Breast epithelium (tissue), 3 donors: Measurements from ENCODE around the gene ITGB7.

ENCODE experiments used
- CTCF ChIP-seq, 3 donors: fragments of 450-650 bp; IDR thresholded peaks; one replicate each; pipeline ENCODE4 v1.5.1; 2016 to 2017; ENCODE audit warnings: antibody characterized with exemption in 3 of 3, mild to moderate bottlenecking in 3 of 3, moderate library complexity in 3 of 3
- POLR2A ChIP-seq: fragments of 450-650 bp; IDR thresholded peaks from one replicate; pipeline ENCODE4 v1.6.1; 2016; ENCODE audit warnings: antibody characterized with exemption, mild to moderate bottlenecking, moderate library complexity
- POLR2AphosphoS5 ChIP-seq, 3 donors: sonication (generic); formaldehyde crosslinking; IDR thresholded peaks; one replicate each; pipeline ENCODE4 v1.6.1; 2017; ENCODE audit warnings: antibody characterized with exemption in 3 of 3

DNA sequence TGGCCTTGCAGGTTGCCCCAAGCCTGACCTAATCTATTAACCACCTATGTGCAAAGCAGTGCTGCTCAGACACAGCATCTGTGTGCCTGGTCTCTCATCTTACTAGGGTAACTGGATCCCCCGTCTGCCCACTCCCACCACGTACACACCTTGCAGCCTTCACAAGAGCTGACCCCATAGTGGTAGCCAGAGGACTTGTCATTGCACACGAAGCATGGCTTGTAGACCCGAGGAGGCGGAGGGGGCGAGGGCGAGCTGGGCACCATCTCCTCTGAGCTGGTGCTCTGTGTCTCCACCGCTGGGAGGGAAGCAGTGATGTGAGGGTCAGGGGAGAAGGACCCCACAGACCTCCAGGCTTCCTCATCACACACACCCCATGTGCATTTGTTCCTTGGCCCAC is 8.4 kb upstream of the ITGB7 start:
- TF ChIP-seq CTCF (IDR thresholded peaks at IDR 0.05): no peak
- TF ChIP-seq POLR2A: no peak
- no peak for TF ChIP-seq POLR2AphosphoS5 (IDR thresholded peaks at IDR 0.05)
